ENCODE measurements around the gene CAPS.

GRCh38 chr19:5897189-5897969 lies 16.7 kb upstream of the CAPS start:
- TF ChIP-seq KDM1A (IDR thresholded peaks at IDR 0.05; ENCODE audit: low read depth) = no peak
- no peak for TF ChIP-seq MAFK (IDR thresholded peaks at IDR 0.05; ENCODE audit: partially characterized antibody)
- TF ChIP-seq CTCF (IDR thresholded peaks at IDR 0.05) = no peak
- no peak for TF ChIP-seq JUN (IDR thresholded peaks at IDR 0.05)
- no peak for TF ChIP-seq HDAC2 (IDR thresholded peaks at IDR 0.05)
- TF ChIP-seq RAD21 (conservative IDR thresholded peaks at IDR 0.05 in 1 of 2, IDR thresholded peaks at IDR 0.05 in 1 of 2) = no peak
- TF ChIP-seq BCL3 (IDR thresholded peaks at IDR 0.05) = no peak
- no peak for TF ChIP-seq PBX3 (IDR thresholded peaks at IDR 0.05)
- TF ChIP-seq POLR2A (IDR thresholded peaks at IDR 0.05; ENCODE audit: low read length) = no peak
- TF ChIP-seq CHD2 (IDR thresholded peaks at IDR 0.05; ENCODE audit: low read length, partially characterized antibody) = no peak
- no peak for TF ChIP-seq RFX5 (IDR thresholded peaks at IDR 0.05)
- no peak for TF ChIP-seq ATOH8 (CRISPR knock-in tag; IDR thresholded peaks at IDR 0.05; ENCODE audit: low read depth)
- no peak for TF ChIP-seq MAX (IDR thresholded peaks at IDR 0.05)
